NCI-H524 (cell line): ENCODE measurements around the gene GARIN3.
"Not testable (repeated sequence)": the region's sequence is repeated elsewhere in the genome, so short reads cannot be mapped to it uniquely, and the experiment has no call there.

ENCODE experiments used
- DNase-seq, 2 experiments: peaks; one replicate each; lab custom pipeline; 2025; lab: John Stamatoyannopoulos, UW

Gene GARIN3

GRCh38 chr5:157185122-157185521 lies 19.1 kb upstream of the GARIN3 start:
- not testable (repeated sequence) for DNase-seq

- no peak for DNase-seq
Observed at GRCh38 chr5:157184117-157184670, 18.1 kb upstream of the GARIN3 start.

GRCh38 chr5:157182143-157182757 lies 16.2 kb upstream of the GARIN3 start:
- DNase-seq = no peak

- no peak for DNase-seq
Observed at GRCh38 chr5:157180374-157181264, 14.6 kb upstream of the GARIN3 start, which contains the start of gene ITK. Gene ITK (plus strand): TSS chr5:157180840. CDS start chr5:157180978, 138 bp downstream.

GRCh38 chr5:157178966-157179365 lies 12.9 kb upstream of the GARIN3 start:
- DNase-seq = no peak

GRCh38 chr5:157177953-157178352 lies 11.9 kb upstream of the GARIN3 start:
- no peak for DNase-seq

GRCh38 chr5:157175071-157175612 lies 9.1 kb upstream of the GARIN3 start:
- no peak for DNase-seq

- no peak for DNase-seq
Observed at GRCh38 chr5:157172403-157172802, 6.3 kb upstream of the GARIN3 start.

- no peak for DNase-seq
Observed at GRCh38 chr5:157168286-157168685, 2.2 kb upstream of the GARIN3 start.

- no peak for DNase-seq
Observed at GRCh38 chr5:157167214-157167621, 1.2 kb upstream of the GARIN3 start.

GRCh38 chr5:157165668-157166067 lies 396 bp downstream of the GARIN3 start:
- DNase-seq = no peak

- no peak for DNase-seq
Observed at GRCh38 chr5:157165261-157165660, 803 bp downstream of the GARIN3 start.

- DNase-seq = no peak
Observed at GRCh38 chr5:157164521-157164920, 1.5 kb downstream of the GARIN3 start.

- no peak for DNase-seq
Observed at GRCh38 chr5:157162919-157163510, 3.0 kb downstream of the GARIN3 start.

- no peak for DNase-seq
Observed at GRCh38 chr5:157161996-157162395, 4.1 kb downstream of the GARIN3 start.

GRCh38 chr5:157160001-157160400 lies 6.1 kb downstream of the GARIN3 start:
- no peak for DNase-seq

- no peak for DNase-seq
Observed at GRCh38 chr5:157159209-157159751, 6.8 kb downstream of the GARIN3 start.

- DNase-seq = no peak
Observed at GRCh38 chr5:157157293-157157891, 8.7 kb downstream of the GARIN3 start.

- DNase-seq = no peak
Observed at GRCh38 chr5:157155297-157155696, 10.8 kb downstream of the GARIN3 start.

GRCh38 chr5:157150995-157151394 lies 15.1 kb downstream of the GARIN3 start:
- no peak for DNase-seq
